OCI-LY7 (cell line): ENCODE measurements around the gene SPNS2. TPM values are rescaled to one million over a fixed set of nuclear protein-coding genes. Genes with fewer than 3 reads are reported as not detected.

Experiments used
- BruUV-seq: library from RNA; stranded (reverse); fragments of 400-500 nt; replicated peaks from 2 replicates; lab custom pipeline; 2021; lab: Mats Ljungman, UMichigan
- CTCF ChIA-PET: fragments of 300-600 bp; sonication (Branson Sonifier 250); formaldehyde crosslinking; loops from one replicate; lab custom pipeline; 2022; ENCODE audit warnings: antibody characterized with exemption; ENCODE audit not compliant: unreplicated experiment; lab: Charles Lee
- POLR2A ChIA-PET: fragments of 300-600 bp; sonication (Branson Sonifier 250); formaldehyde crosslinking; loops from one replicate; lab custom pipeline; 2022; ENCODE audit warnings: antibody characterized with exemption; lab: Charles Lee
- DNase-seq: peaks from one replicate; pipeline ENCODE4 v3.0.0-alpha.2; 2015; ENCODE audit warnings: low spot score
- H2AFZ ChIP-seq: fragments of 200-600 bp; sonication (generic), shearing (Covaris generic); 2 replicates; pipeline ENCODE4 v1.6.1; 2014; ENCODE audit warnings: mild to moderate bottlenecking, antibody characterized with exemption, low read length, moderate library complexity
- H3K27ac ChIP-seq: fragments of 200-600 bp; sonication (generic); 2 replicates; pipeline ENCODE4 v1.5.1; 2014; ENCODE audit warnings: mixed run types, low read depth, mild to moderate bottlenecking, moderate library complexity, low read length, inconsistent platforms; ENCODE audit not compliant: poor library complexity, severe bottlenecking
- H3K36me3 ChIP-seq: fragments of 200-600 bp; sonication (generic); 2 replicates; pipeline ENCODE4 v1.6.1; 2014; ENCODE audit warnings: mild to moderate bottlenecking, antibody characterized with exemption, low read length, moderate library complexity, mixed read lengths; ENCODE audit not compliant: insufficient read depth
- H3K4me1 ChIP-seq: fragments of 200-600 bp; sonication (generic); 2 replicates; pipeline ENCODE4 v1.5.1; 2014; ENCODE audit warnings: mild to moderate bottlenecking, low read length; ENCODE audit not compliant: insufficient read depth, poor library complexity, severe bottlenecking
- H3K4me2 ChIP-seq: fragments of 200-600 bp; sonication (generic); 2 replicates; pipeline ENCODE4 v1.6.1; 2014; ENCODE audit warnings: mild to moderate bottlenecking, low read length
- H3K4me3 ChIP-seq: fragments of 200-600 bp; sonication (generic); 2 replicates; pipeline ENCODE4 v1.5.1; 2014; ENCODE audit warnings: mild to moderate bottlenecking, low read depth, low read length; ENCODE audit not compliant: poor library complexity, severe bottlenecking
- H3K79me2 ChIP-seq: fragments of 200-600 bp; sonication (generic); 2 replicates; pipeline ENCODE4 v1.6.1; 2016; ENCODE audit warnings: low read depth, mild to moderate bottlenecking, low read length, moderate library complexity, mixed read lengths; ENCODE audit not compliant: insufficient read depth
- H3K9me2 ChIP-seq: fragments of 200-600 bp; sonication (generic); 2 replicates; pipeline ENCODE4 v1.6.1; 2016; ENCODE audit warnings: mild to moderate bottlenecking, low read length, mixed read lengths; ENCODE audit not compliant: insufficient read depth
- H3K9me3 ChIP-seq: fragments of 200-600 bp; sonication (generic); 2 replicates; pipeline ENCODE4 v1.6.1; 2014; ENCODE audit warnings: mild to moderate bottlenecking, mixed run types, low read length, mixed read lengths
- H4K20me1 ChIP-seq: fragments of 200-600 bp; sonication (generic); 2 replicates; pipeline ENCODE4 v1.6.1; 2014; ENCODE audit warnings: mild to moderate bottlenecking, antibody characterized with exemption, low read length, moderate library complexity, mixed read lengths; ENCODE audit not compliant: insufficient read depth
- CTCF ChIP-seq: fragments of 200-600 bp; sonication (generic); conservative IDR thresholded peaks from 2 replicates; pipeline ENCODE4 v1.5.1; 2014; ENCODE audit warnings: mild to moderate bottlenecking, antibody characterized with exemption, low read length, moderate library complexity, mixed read lengths
- EZH2phosphoT487 ChIP-seq: fragments of 200-600 bp; sonication (generic); IDR thresholded peaks from 2 replicates; pipeline ENCODE4 v1.6.1; 2018; ENCODE audit warnings: low read depth, borderline replicate concordance, mild to moderate bottlenecking, mixed run types, antibody characterized with exemption, low read length, moderate library complexity, mixed read lengths
- intact Hi-C: fragments of 100-400 bp; cut with micrococcal nuclease; formaldehyde crosslinking; loops from one replicate; pipeline ENCODE4 v1.10.0; 2022; ENCODE audit not compliant: unreplicated experiment
- total RNA-seq, 2 experiments: library from RNA; depleted of rRNA in 1 of 2; stranded (reverse); fragments of >200 nt in 1 of 2; shearing (Covaris generic) in 1 of 2; gene quantifications; 2 replicates each; pipeline ENCODE4 v1.2.3, GENCODE V29; 2014 to 2022

Gene SPNS2
- total RNA-seq, 2 experiments from 2014 or later: 1.6 to 5.4 TPM

DNA sequence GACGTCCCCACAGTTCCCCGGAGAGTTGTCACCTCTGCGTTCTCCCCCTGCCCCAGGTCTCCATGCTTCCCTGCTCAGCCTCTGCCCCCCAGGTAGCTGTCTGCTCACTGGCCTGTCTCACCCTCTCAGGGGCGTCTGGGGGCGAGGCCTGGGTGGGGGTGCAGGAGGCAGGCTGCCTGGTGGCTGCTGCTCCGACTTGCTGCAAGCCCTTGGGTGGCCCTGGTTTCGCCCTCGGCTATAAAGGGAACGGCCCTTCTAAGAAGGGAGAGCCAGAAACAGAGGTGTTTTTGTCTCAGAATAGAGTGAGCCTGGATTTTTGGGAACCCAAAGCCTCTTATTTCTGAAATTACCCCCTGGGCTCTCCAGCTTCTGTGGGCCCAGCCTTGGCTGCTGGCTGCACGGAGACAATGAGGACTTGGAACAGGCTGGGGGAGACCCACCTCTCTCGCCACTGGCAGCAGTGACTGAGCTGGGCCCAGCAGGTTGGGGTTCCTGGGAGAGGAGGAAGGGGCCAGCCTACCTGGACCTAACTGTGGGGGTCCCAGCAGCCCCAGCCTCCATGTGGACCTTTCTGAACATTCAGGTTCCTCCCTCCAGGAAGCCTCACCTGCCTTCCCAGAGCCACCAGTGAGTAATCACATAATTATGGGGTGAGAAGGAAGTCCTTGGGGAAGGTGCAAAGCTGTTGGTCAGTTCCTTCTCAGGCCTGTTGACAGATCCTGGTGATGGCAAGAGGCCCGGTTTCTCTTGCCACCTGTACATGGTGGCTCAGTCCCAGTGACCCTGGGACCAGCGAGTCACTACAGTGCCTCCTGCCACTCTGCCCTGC, 15.5 kb upstream of the SPNS2 start:
- Histone ChIP-seq H3K36me3 (no peaks in the 10 kb centered on the region), H3K27ac (no peak overlapping the region), H4K20me1 (no peaks in the 10 kb centered on the region), H3K9me2 (no peaks in the 10 kb centered on the region), H3K4me2 (no peak overlapping the region), H3K4me3 (no peak overlapping the region), H3K9me3 (no peaks in the 10 kb centered on the region), H3K79me2 (no peaks in the 10 kb centered on the region), H3K4me1 (peaks cover 15% of the 10 kb centered on the region), H2AFZ (no peak overlapping the region)
- POLR2A ChIA-PET: no interaction called here
- DNase-seq: no peak
- intact Hi-C loops: no loop called here
- no peak for TF ChIP-seq CTCF
- TF ChIP-seq EZH2phosphoT487: no peak
- CTCF ChIA-PET: no interaction called here
- BruUV-seq: no TSS peak

DNA sequence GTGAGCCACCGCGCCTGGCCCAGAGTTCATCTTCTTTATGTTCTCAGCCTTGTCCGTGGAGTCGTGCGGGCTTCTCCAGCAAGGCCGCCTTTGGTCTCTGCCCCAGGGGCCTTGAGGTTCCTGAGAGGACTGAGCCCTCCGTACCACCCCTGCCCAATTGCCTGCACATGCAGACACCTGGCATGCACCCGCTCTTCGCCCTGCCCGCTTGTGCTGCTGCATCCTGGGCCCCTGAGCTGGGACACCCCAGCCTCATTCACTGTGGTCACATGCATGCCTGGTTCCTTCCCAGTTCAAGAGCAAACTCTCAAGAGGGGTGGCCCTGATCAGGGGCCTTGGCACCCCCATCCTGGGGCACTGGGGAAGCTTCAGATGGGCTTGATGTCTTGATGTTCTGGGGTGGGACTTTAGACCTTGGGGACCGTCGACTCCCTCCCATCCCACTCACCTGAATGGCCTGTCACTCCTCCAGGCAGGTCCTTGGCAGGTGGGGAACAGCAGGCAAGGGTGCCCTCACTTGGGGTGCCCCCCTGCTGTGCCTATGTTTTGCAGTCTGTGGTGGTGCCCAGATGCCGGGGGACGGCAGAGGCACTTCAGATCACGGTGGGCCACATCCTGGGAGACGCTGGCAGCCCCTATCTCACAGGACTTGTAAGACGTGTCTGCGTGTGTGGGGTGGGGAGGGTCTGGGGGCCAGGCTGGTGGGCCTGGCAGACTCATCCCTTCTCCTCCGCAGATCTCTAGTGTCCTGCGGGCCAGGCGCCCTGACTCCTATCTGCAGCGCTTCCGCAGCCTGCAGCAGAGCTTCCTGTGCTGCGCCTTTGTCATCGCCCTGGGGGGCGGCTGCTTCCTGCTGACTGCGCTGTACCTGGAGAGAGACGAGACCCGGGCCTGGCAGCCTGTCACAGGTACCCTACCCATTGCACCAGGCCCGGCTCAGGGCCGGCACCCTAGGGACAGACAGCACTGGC, 12.7 kb upstream of the SPNS2 start:
- Histone ChIP-seq H3K36me3 (no peaks in the 10 kb centered on the region), H3K9me3 (no peaks in the 10 kb centered on the region), H3K4me1 (peaks cover 8% of the 10 kb centered on the region), H3K4me3 (no peak overlapping the region), H3K79me2 (no peaks in the 10 kb centered on the region), H4K20me1 (no peaks in the 10 kb centered on the region), H3K27ac (no peak overlapping the region), H3K4me2 (no peak overlapping the region), H3K9me2 (no peaks in the 10 kb centered on the region), H2AFZ (no peak overlapping the region)
- CTCF ChIA-PET: no interaction called here
- intact Hi-C loops: no loop called here
- POLR2A ChIA-PET: no interaction called here
- BruUV-seq: no TSS peak
- no peak for TF ChIP-seq CTCF
- DNase-seq: no peak
